A549 (cell line): ENCODE data around the gene ELF4. TPM values are rescaled to one million over a fixed set of nuclear protein-coding genes. Genes with fewer than 3 reads are reported as not detected.

Experiments
- ATAC-seq, 2 experiments: fragments of 200-7000 bp in 1 of 2; fragments of >200 bp in 1 of 2; cut with Nextera tagmentation in 1 of 2; cut with Tn5 transposase in 1 of 2; 3 replicates each; pipeline versions ENCODE4 v1.8.0 to v1.9.1; 2018 to 2020; ENCODE audit warnings: mild to moderate bottlenecking in 1 of 2, moderate library complexity in 1 of 2
- CTCF ChIA-PET: fragments of 300-600 bp; sonication (Branson Sonifier 250); formaldehyde crosslinking; extraction: SDS; loops from one replicate; lab custom pipeline; 2021; ENCODE audit warnings: antibody characterized with exemption, inconsistent platforms; lab: Yijun Ruan, JAX
- POLR2A ChIA-PET: fragments of 350-600 bp; formaldehyde crosslinking; extraction: SDS; loops from one replicate; lab custom pipeline; 2021; ENCODE audit warnings: antibody characterized with exemption, inconsistent platforms; lab: Yijun Ruan, JAX
- DNase-seq, 2 experiments: peaks; one replicate each; pipeline versions ENCODE4 v3.0.0 to v3.0.0-alpha.2; 2011 to 2016; ENCODE audit warnings: low read depth in 1 of 2, low spot score in 1 of 2
- FAIRE-seq: peaks from 2 replicates; lab custom pipeline; 2011; peaks lifted over from hg19 to GRCh38; lab: Jason Lieb, UNC
- H3K27ac ChIP-seq, 2 experiments: fragments of >200 bp; sonication (Bioruptor Twin); formaldehyde crosslinking; 3 replicates each; pipeline ENCODE4 v1.5.1; 2016 to 2017
- H3K4me1 ChIP-seq: fragments of >200 bp; sonication (Bioruptor Twin); formaldehyde crosslinking; 3 replicates; pipeline ENCODE4 v1.6.1; 2016
- H3K4me2 ChIP-seq: fragments of >200 bp; sonication (Bioruptor Twin); formaldehyde crosslinking; 3 replicates; pipeline ENCODE4 v1.6.1; 2016
- H3K4me3 ChIP-seq: fragments of >200 bp; sonication (Bioruptor Twin); formaldehyde crosslinking; 3 replicates; pipeline ENCODE4 v1.5.1; 2016
- H3K9me3 ChIP-seq: fragments of >200 bp; sonication (Bioruptor Twin); formaldehyde crosslinking; 3 replicates; pipeline ENCODE4 v1.6.1; 2016
- BCL3 ChIP-seq: fragments of >200 bp; sonication (Bioruptor Twin); formaldehyde crosslinking; IDR thresholded peaks from 3 replicates; pipeline ENCODE4 v1.6.1; 2016
- CBX2 ChIP-seq: fragments of 200-600 bp; sonication (generic); IDR thresholded peaks from 2 replicates; pipeline ENCODE4 v1.6.1; 2016; ENCODE audit warnings: low read depth, mild to moderate bottlenecking, borderline replicate concordance
- CHD4 ChIP-seq: fragments of 200-600 bp; sonication (generic); IDR thresholded peaks from 2 replicates; pipeline ENCODE4 v1.6.1; 2016; ENCODE audit warnings: antibody characterized with exemption, mild to moderate bottlenecking, borderline replicate concordance
- EHMT2 ChIP-seq: fragments of 200-600 bp; sonication (generic); IDR thresholded peaks from 2 replicates; pipeline ENCODE4 v1.6.1; 2016; ENCODE audit warnings: antibody characterized with exemption, low read depth, mild to moderate bottlenecking, moderate library complexity
- FOSL2 ChIP-seq, 2 experiments: fragments of 450-650 bp in 1 of 2; fragments of >200 bp in 1 of 2; sonication (Bioruptor Twin) in 1 of 2; formaldehyde crosslinking; IDR thresholded peaks; 2 replicates each; pipeline versions ENCODE4 v1.5.0 to v1.6.1; 2016 to 2020; ENCODE audit warnings: mild to moderate bottlenecking in 1 of 2, moderate library complexity in 1 of 2
- FOXS1 ChIP-seq: fragments of 250-450 bp; sonication (Bioruptor Pico); IDR thresholded peaks from 2 replicates; pipeline ENCODE4 v1.5.0; 2020; ENCODE audit warnings: mild to moderate bottlenecking, moderate library complexity
- HDAC2 ChIP-seq: fragments of 200-600 bp; sonication (generic); IDR thresholded peaks from 2 replicates; pipeline ENCODE4 v1.6.1; 2016
- HOXB13 ChIP-seq: fragments of 250-450 bp; sonication (Bioruptor Pico); IDR thresholded peaks from 2 replicates; pipeline ENCODE4 v1.5.0; 2020; ENCODE audit warnings: low read depth, mild to moderate bottlenecking, moderate library complexity
- HOXB5 ChIP-seq: fragments of 250-450 bp; sonication (Bioruptor Pico); IDR thresholded peaks from 2 replicates; pipeline ENCODE4 v1.5.0; 2020; ENCODE audit warnings: mild to moderate bottlenecking, moderate library complexity
- JUN ChIP-seq, 2 experiments: fragments of >200 bp; sonication (Bioruptor Twin); formaldehyde crosslinking; IDR thresholded peaks; 2 replicates in 1 of 2; 3 replicates in 1 of 2; pipeline ENCODE4 v1.6.1; 2016 to 2017
- KDM5A ChIP-seq: fragments of 200-600 bp; sonication (generic); IDR thresholded peaks from 2 replicates; pipeline ENCODE4 v1.6.1; 2016; ENCODE audit warnings: antibody characterized with exemption, mild to moderate bottlenecking
- MAZ ChIP-seq: fragments of 150-350 bp; IDR thresholded peaks from 2 replicates; pipeline ENCODE4 v1.6.1; 2014; ENCODE audit warnings: antibody characterized with exemption, low read depth, low read length, borderline replicate concordance
- POLR2A ChIP-seq: IDR thresholded peaks from 2 replicates; pipeline ENCODE4 v1.6.1; 2012; ENCODE audit warnings: mild to moderate bottlenecking, low read length
- RNF2 ChIP-seq: fragments of 200-600 bp; sonication (generic); IDR thresholded peaks from 2 replicates; pipeline ENCODE4 v1.6.1; 2016; ENCODE audit warnings: low read depth, mild to moderate bottlenecking, antibody characterized with exemption, moderate library complexity, borderline replicate concordance
- SREBF2 ChIP-seq: fragments of 450-650 bp; IDR thresholded peaks from 2 replicates; pipeline ENCODE4 v1.6.1; 2014; ENCODE audit warnings: mild to moderate bottlenecking, moderate library complexity
- TP53 ChIP-seq: fragments of 250-450 bp; sonication (Bioruptor Pico); IDR thresholded peaks from 2 replicates; pipeline ENCODE4 v1.5.0; 2021; ENCODE audit warnings: mild to moderate bottlenecking, moderate library complexity
- WGBS: methylation state at CpG from one replicate; pipeline ENCODE4 v1.1.6; 2017; ENCODE audit errors: missing lambda C conversion rate; 5-methylcytosine and 5-hydroxymethylcytosine counted together
- polyA minus RNA-seq: library from RNA; depleted of rRNA, polyadenylated mRNA; stranded (reverse); fragments of >200 nt; gene quantifications from 2 replicates; pipeline ENCODE4 v1.2.3, GENCODE V29; 2011; rRNA and poly(A)+ RNA removed
- polyA plus RNA-seq, 4 experiments: library from polyadenylated mRNA; depleted of rRNA in 3 of 4; stranded (reverse); fragments of >200 nt; fragmentation: RNase III in 1 of 4; extraction: RNeasy Plus Mini Kit Qiagen cat#74134 plus additional on column Dnase treatment in 1 of 4; gene quantifications; 2 replicates in 3 of 4; 3 replicates in 1 of 4; pipeline ENCODE4 v1.2.3, GENCODE V29; 2011 to 2017
- TF ChIP-seq, protein P1 (sequence below): IDR thresholded peaks from 2 replicates; pipeline ENCODE4 v1.6.1; 2012
- TF ChIP-seq, protein P2 (sequence below): fragments of >200 bp; sonication (Bioruptor Twin); formaldehyde crosslinking; IDR thresholded peaks from 3 replicates; pipeline ENCODE4 v1.5.1; 2016
- TF ChIP-seq, protein P3 (sequence below): fragments of 200-600 bp; sonication (generic); IDR thresholded peaks from 2 replicates; pipeline ENCODE4 v1.6.1; 2016; ENCODE audit warnings: antibody characterized with exemption, mild to moderate bottlenecking, moderate library complexity

Gene ELF4
- 18.0 and 18.4 TPM in 2 replicates for polyA plus RNA-seq (2011; rRNA removed)
- 14.9 and 20.4 TPM in 2 replicates for polyA plus RNA-seq (2012; cell fraction: cytosol; rRNA removed)
- 20.2 and 21.8 TPM in 2 replicates for polyA plus RNA-seq (2012; cell fraction: nucleus; rRNA removed)
- polyA plus RNA-seq (2017; fragmentation: RNase III; extraction: RNeasy Plus Mini Kit Qiagen cat#74134 plus additional on column Dnase treatment): 16.0 to 17.0 TPM (median 16.8 TPM) in 3 replicates
- polyA minus RNA-seq: 27.6 and 32.8 TPM in 2 replicates

DNA sequence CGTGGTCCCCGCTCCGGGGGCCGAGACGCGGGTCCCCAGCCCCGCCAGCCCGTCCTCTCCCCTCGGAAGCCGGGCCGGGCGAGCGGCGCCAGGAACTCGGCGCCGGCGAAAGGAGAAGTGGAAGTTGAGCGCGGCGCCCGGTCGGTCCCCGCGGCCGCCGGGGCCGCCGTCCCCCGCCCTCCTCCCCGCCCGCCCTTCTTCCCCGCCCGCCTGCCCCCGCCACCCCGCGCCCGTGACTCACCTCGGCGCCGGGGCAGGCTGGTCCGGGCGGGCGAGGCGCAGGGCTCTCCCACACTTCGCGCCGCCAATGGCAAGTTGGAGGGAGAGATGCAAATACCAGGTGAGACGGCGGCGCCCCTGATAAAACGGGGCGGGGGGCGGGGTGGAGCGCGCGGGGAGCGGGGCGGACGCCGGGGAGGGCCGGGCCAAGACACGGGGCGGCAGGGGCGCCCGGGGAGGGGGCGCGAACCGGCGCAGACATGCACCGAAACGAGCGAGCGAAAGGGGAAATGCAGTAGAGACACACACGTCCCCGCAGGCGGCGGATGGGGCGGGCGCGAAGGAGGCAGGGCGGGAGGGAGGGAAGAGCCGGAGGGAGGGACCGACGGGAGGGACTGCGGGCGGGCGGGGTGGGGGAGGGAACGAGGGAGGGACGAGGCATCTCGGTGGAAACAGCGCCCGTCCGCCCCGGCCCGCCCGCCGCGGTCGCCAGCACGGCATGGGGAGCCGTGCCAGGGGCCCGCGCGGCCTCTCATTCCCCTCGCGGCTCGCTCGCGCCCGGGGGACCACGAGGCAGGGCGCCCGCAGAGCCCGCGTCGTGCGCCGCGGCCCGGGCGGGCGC, at the start of gene ELF4:
ELF4 (minus strand) TSS at position 119 of the 841 bp plus-strand sequence. CDS start 29,167 bp downstream, outside the sequence.
- peak within 1 kb of the TSS; percentile 99 for H3K4me2 ChIP-seq
- ATAC-seq: peak; percentile 51 to 71
- H3K4me1 ChIP-seq: peaks cover 41% of the 10 kb centered on the region
- ChIA-PET CTCF (interaction anchor here (0.9 to 4.3 kb wide), 2 partner anchors 18 to 31 kb away, joined by 4 to 24 read pairs; no protein-coding TSS in a partner anchor), POLR2A (interaction anchor here (0.7 to 1.3 kb wide), 3 partner anchors 10 to 12 kb away, joined by 3 to 4 read pairs (median 3); no protein-coding TSS in a partner anchor)
- peak within 1 kb of the TSS; percentile 98 for H3K4me3 ChIP-seq
- no peaks in the 10 kb centered on the region for H3K9me3 ChIP-seq
- peak within 1 kb of the TSS; percentile 85 to 98 for H3K27ac ChIP-seq
- FAIRE-seq: no peak
- peak; percentile 65 to 70 for DNase-seq
- WGBS: no CpG with 5 or more reads among the region's 123 CpGs
- TF ChIP-seq SREBF2 (no peak), FOXS1 (CRISPR knock-in tag) (no peak), HOXB13 (CRISPR knock-in tag) (no peak), POLR2A (peak; percentile 14; the same call in 1 of the 2 replicates), FOSL2 (IDR thresholded peaks at IDR 0.05) (0 out of 2 replicates have a peak, but pooled peaks have one; percentile 13), FOSL2 (CRISPR knock-in tag; IDR thresholded peaks at IDR 0.05) (no peak), BCL3 (0 out of 3 replicates have a peak, but pooled peaks have one; percentile 21), JUN (IDR thresholded peaks at IDR 0.05) (peak in 1 of 2 experiments; percentile 51; a peak in 1 of 5 replicates), MAZ (no peak)
- TF ChIP-seq, protein P1, sequence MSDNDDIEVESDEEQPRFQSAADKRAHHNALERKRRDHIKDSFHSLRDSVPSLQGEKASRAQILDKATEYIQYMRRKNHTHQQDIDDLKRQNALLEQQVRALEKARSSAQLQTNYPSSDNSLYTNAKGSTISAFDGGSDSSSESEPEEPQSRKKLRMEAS: 0 out of 2 replicates have a peak, but pooled peaks have one; percentile 35
- TF ChIP-seq, protein P2, sequence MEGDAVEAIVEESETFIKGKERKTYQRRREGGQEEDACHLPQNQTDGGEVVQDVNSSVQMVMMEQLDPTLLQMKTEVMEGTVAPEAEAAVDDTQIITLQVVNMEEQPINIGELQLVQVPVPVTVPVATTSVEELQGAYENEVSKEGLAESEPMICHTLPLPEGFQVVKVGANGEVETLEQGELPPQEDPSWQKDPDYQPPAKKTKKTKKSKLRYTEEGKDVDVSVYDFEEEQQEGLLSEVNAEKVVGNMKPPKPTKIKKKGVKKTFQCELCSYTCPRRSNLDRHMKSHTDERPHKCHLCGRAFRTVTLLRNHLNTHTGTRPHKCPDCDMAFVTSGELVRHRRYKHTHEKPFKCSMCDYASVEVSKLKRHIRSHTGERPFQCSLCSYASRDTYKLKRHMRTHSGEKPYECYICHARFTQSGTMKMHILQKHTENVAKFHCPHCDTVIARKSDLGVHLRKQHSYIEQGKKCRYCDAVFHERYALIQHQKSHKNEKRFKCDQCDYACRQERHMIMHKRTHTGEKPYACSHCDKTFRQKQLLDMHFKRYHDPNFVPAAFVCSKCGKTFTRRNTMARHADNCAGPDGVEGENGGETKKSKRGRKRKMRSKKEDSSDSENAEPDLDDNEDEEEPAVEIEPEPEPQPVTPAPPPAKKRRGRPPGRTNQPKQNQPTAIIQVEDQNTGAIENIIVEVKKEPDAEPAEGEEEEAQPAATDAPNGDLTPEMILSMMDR: 0 out of 3 replicates have a peak, but pooled peaks have one; percentile 16

DNA sequence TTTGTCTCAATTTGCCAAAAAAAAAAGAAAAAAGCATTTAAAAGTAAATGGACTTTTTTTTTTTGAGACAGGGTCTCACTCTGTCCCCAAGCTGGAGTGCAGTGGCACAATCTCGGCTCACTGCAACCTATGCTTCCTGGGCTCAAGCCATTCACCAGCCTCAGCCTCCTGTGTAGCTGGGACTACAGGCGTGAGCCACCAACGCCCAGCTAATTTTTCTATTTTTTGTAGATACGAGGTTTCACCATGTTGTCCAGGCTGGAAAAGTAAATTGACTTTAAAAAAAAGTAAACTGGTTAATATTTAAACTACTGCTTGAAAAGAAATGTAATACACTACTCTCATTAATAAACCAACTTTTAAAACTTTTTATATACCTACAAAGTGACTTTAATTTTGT, 49.5 kb upstream of the ELF4 start:
- FAIRE-seq: no peak
- H3K9me3 ChIP-seq: no peaks in the 10 kb centered on the region
- no peak for ATAC-seq
- peak overlapping the region; percentile 33; the same call in 1 of the 3 replicates for H3K4me2 ChIP-seq
- no peak overlapping the region for H3K27ac ChIP-seq
- ChIA-PET CTCF (no interaction called here), POLR2A (no interaction called here)
- 63% methylated on average over 4 of the region's 4 CpGs for WGBS
- no peak overlapping the region for H3K4me3 ChIP-seq
- TF ChIP-seq, protein P3, sequence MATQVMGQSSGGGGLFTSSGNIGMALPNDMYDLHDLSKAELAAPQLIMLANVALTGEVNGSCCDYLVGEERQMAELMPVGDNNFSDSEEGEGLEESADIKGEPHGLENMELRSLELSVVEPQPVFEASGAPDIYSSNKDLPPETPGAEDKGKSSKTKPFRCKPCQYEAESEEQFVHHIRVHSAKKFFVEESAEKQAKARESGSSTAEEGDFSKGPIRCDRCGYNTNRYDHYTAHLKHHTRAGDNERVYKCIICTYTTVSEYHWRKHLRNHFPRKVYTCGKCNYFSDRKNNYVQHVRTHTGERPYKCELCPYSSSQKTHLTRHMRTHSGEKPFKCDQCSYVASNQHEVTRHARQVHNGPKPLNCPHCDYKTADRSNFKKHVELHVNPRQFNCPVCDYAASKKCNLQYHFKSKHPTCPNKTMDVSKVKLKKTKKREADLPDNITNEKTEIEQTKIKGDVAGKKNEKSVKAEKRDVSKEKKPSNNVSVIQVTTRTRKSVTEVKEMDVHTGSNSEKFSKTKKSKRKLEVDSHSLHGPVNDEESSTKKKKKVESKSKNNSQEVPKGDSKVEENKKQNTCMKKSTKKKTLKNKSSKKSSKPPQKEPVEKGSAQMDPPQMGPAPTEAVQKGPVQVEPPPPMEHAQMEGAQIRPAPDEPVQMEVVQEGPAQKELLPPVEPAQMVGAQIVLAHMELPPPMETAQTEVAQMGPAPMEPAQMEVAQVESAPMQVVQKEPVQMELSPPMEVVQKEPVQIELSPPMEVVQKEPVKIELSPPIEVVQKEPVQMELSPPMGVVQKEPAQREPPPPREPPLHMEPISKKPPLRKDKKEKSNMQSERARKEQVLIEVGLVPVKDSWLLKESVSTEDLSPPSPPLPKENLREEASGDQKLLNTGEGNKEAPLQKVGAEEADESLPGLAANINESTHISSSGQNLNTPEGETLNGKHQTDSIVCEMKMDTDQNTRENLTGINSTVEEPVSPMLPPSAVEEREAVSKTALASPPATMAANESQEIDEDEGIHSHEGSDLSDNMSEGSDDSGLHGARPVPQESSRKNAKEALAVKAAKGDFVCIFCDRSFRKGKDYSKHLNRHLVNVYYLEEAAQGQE: no peak
- TF ChIP-seq HDAC2 (no peak), EHMT2 (no peak), RNF2 (no peak), CHD4 (no peak), JUN (IDR thresholded peaks at IDR 0.05) (no peak), KDM5A (no peak), TP53 (CRISPR knock-in tag) (no peak), POLR2A (no peak), CBX2 (no peak), HOXB5 (CRISPR knock-in tag) (no peak), BCL3 (no peak)
- TF ChIP-seq, protein P2: no peak
- peaks cover 30% of the 10 kb centered on the region for H3K4me1 ChIP-seq
- DNase-seq: no peak
